ENCODE measurements around the gene GSPT1. TPM values are rescaled to one million over a fixed set of nuclear protein-coding genes. Genes with fewer than 3 reads are reported as not detected.
A peak's percentile ranks its signal among the peaks of the same experiment; 100 is the strongest.

The GSPT1 gene
- total RNA-seq, 2 experiments from 2014 or later, result 257 to 269 TPM

GRCh38 chr16:11862489-11862888 lies 53.3 kb downstream of the GSPT1 start:
- Histone ChIP-seq H3K27me3 (ENCODE audit: control insufficient read depth in 1 of 2, insufficient read depth in 2 of 2, low read length in 2 of 2) (no peaks in the 10 kb centered on the region), H3K4me1 (ENCODE audit: insufficient read depth, low read length) (no peaks in the 10 kb centered on the region), H3K27ac (ENCODE audit: low read depth in 1 of 2, low read length in 2 of 2) (no peak overlapping the region), H3K9me3 (ENCODE audit: control insufficient read depth in 1 of 2, insufficient read depth in 1 of 2, low read length in 2 of 2) (no peaks in the 10 kb centered on the region), H3K36me3 (ENCODE audit: insufficient read depth, low read length) (peaks cover 5% of the 10 kb centered on the region), H3K4me3 (ENCODE audit: low read length) (no peak overlapping the region)
- ChIA-PET POLR2A (no interaction called here), CTCF (no interaction called here)
- no peak overlapping the region for H3K27ac Mint-ChIP-seq
- ATAC-seq (ENCODE audit: poor library complexity) (no peak), DNase-seq (no peak)
- H3K4me1 Mint-ChIP-seq (ENCODE audit: low read depth), result peaks cover 33% of the 10 kb centered on the region
- peaks cover 4% of the 10 kb centered on the region for H3K36me3 Mint-ChIP-seq (ENCODE audit: low read depth)
- no peaks in the 10 kb centered on the region for H3K27me3 Mint-ChIP-seq
- H3K4me3 Mint-ChIP-seq, result no peak overlapping the region
- H3K9me3 Mint-ChIP-seq, result no peaks in the 10 kb centered on the region
- TF ChIP-seq CTCF (IDR thresholded peaks at IDR 0.05), result no peak
- intact Hi-C loops (cut with DNase I, micrococcal nuclease), result no loop called here

GRCh38 chr16:11857161-11857560 lies 58.6 kb downstream of the GSPT1 start:
- no peak for TF ChIP-seq CTCF (IDR thresholded peaks at IDR 0.05)

GRCh38 chr16:11852092-11852809 lies 63.5 kb downstream of the GSPT1 start:
- intact Hi-C loops (cut with DNase I, micrococcal nuclease), result loop anchor here (5.0 kb wide), 3 partner anchors 70 to 215 kb away; partner anchors contain the start of gene SNX29 (in 1 of the 2)
- no peaks in the 10 kb centered on the region for H3K27me3 ChIP-seq (ENCODE audit: control insufficient read depth in 1 of 2, insufficient read depth in 2 of 2, low read length in 2 of 2)
- Mint-ChIP-seq H3K27ac (peak overlapping the region; percentile 96), H3K9me3 (no peaks in the 10 kb centered on the region), H3K27me3 (no peaks in the 10 kb centered on the region), H3K36me3 (ENCODE audit: low read depth) (peaks cover 55% of the 10 kb centered on the region), H3K4me3 (peak overlapping the region; percentile 97), H3K4me1 (ENCODE audit: low read depth) (peaks cover 63% of the 10 kb centered on the region)
- H3K27ac ChIP-seq (ENCODE audit: low read depth in 1 of 2, low read length in 2 of 2), result peak overlapping the region; percentile 78 to 86
- no peak for TF ChIP-seq CTCF (IDR thresholded peaks at IDR 0.05)
- ChIA-PET POLR2A (interaction anchor here (0.6 to 4.2 kb wide), 5 partner anchors 55 to 255 kb away, joined by 3 to 32 read pairs (median 4); partner anchors contain the start of genes TXNDC11 and ZC3H7A), CTCF (no interaction called here)
- peak overlapping the region; percentile 75 for H3K4me3 ChIP-seq (ENCODE audit: low read length)
- no peaks in the 10 kb centered on the region for H3K9me3 ChIP-seq (ENCODE audit: control insufficient read depth in 1 of 2, insufficient read depth in 1 of 2, low read length in 2 of 2)
- peaks cover 42% of the 10 kb centered on the region for H3K4me1 ChIP-seq (ENCODE audit: insufficient read depth, low read length)
- DNase-seq (no peak), ATAC-seq (ENCODE audit: poor library complexity) (no peak)
- H3K36me3 ChIP-seq (ENCODE audit: insufficient read depth, low read length), result peaks cover 25% of the 10 kb centered on the region

More at GRCh38 chr16:11857161-11857560, 58.6 kb downstream of the GSPT1 start:
- Mint-ChIP-seq H3K4me1 (ENCODE audit: low read depth) (peaks cover 32% of the 10 kb centered on the region), H3K9me3 (no peaks in the 10 kb centered on the region), H3K27ac (no peak overlapping the region), H3K36me3 (ENCODE audit: low read depth) (peaks cover 16% of the 10 kb centered on the region), H3K27me3 (no peaks in the 10 kb centered on the region), H3K4me3 (no peak overlapping the region)
- DNase-seq (no peak), ATAC-seq (ENCODE audit: poor library complexity) (no peak)
- peaks cover 22% of the 10 kb centered on the region for H3K4me1 ChIP-seq (ENCODE audit: insufficient read depth, low read length)
- H3K27ac ChIP-seq (ENCODE audit: low read depth in 1 of 2, low read length in 2 of 2), result no peak overlapping the region
- POLR2A ChIA-PET, result no interaction called here
- peaks cover 11% of the 10 kb centered on the region for H3K36me3 ChIP-seq (ENCODE audit: insufficient read depth, low read length)
- intact Hi-C loops (cut with DNase I, micrococcal nuclease), result no loop called here
- H3K27me3 ChIP-seq (ENCODE audit: control insufficient read depth in 1 of 2, insufficient read depth in 2 of 2, low read length in 2 of 2), result no peaks in the 10 kb centered on the region
- CTCF ChIA-PET, result no interaction called here
- H3K9me3 ChIP-seq (ENCODE audit: control insufficient read depth in 1 of 2, insufficient read depth in 1 of 2, low read length in 2 of 2), result no peaks in the 10 kb centered on the region
- no peak overlapping the region for H3K4me3 ChIP-seq (ENCODE audit: low read length)
